ENCODE data around the gene ARID1B. TPM values are rescaled to one million over a fixed set of nuclear protein-coding genes. Genes with fewer than 3 reads are reported as not detected.

The ARID1B gene
- total RNA-seq, 4 donors from 2014 or later, result 157 to 315 (median 206) TPM

DNA sequence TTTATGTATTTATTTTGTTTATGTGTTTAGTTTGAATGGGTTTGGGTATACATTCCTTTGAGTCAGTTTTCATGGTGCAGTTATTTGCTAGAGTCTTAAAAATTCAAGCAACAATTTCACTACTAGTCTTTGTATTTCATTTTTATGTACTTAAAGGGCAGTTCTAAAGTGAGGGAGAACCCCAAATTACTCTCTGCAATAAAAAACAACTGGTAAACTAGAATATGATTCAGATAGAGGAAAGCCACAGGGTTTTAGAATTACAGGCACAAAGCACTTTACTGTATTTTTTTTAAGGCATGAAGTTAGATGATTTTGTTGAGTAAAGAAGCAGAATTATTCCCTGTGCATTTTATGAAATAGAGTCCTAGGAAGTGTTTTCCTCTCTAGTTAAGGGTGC is 183.3 kb downstream of the ARID1B start:
- DNase-seq, result no peak
- Histone ChIP-seq H3K4me1 (peaks cover 38 to 50% of the 10 kb centered on the region in 2 donors), H3K27ac (no peak overlapping the region), H3K9me3 (no peaks in the 10 kb centered on the region), H3K27me3 (no peaks in the 10 kb centered on the region), H3K36me3 (no peaks in the 10 kb centered on the region), H3K4me3 (replicated peaks in 1 of 3) (no peak overlapping the region)
- TF ChIP-seq, protein P1, sequence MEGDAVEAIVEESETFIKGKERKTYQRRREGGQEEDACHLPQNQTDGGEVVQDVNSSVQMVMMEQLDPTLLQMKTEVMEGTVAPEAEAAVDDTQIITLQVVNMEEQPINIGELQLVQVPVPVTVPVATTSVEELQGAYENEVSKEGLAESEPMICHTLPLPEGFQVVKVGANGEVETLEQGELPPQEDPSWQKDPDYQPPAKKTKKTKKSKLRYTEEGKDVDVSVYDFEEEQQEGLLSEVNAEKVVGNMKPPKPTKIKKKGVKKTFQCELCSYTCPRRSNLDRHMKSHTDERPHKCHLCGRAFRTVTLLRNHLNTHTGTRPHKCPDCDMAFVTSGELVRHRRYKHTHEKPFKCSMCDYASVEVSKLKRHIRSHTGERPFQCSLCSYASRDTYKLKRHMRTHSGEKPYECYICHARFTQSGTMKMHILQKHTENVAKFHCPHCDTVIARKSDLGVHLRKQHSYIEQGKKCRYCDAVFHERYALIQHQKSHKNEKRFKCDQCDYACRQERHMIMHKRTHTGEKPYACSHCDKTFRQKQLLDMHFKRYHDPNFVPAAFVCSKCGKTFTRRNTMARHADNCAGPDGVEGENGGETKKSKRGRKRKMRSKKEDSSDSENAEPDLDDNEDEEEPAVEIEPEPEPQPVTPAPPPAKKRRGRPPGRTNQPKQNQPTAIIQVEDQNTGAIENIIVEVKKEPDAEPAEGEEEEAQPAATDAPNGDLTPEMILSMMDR (IDR thresholded peaks at IDR 0.05), result no peak
- no peak for TF ChIP-seq POLR2A (IDR thresholded peaks at IDR 0.05)
- intact Hi-C loops (cut with DNase I), result no loop called here

GRCh38 chr6:156961282-156961892 is 184.2 kb downstream of the ARID1B start:
- Histone ChIP-seq H3K4me3 (replicated peaks in 1 of 3) (no peak overlapping the region), H3K27ac (no peak overlapping the region), H3K9me3 (no peaks in the 10 kb centered on the region), H3K27me3 (no peaks in the 10 kb centered on the region), H3K4me1 (peaks cover 29 to 41% of the 10 kb centered on the region in 2 donors), H3K36me3 (no peaks in the 10 kb centered on the region)
- no peak for DNase-seq
- TF ChIP-seq, protein P1 (IDR thresholded peaks at IDR 0.05), result no peak
- no peak for TF ChIP-seq POLR2A (IDR thresholded peaks at IDR 0.05)
- 94 to 96% methylated on average over 11 of the region's 17 CpGs for WGBS, 2 donors
- intact Hi-C loops (cut with DNase I), result no loop called here

DNA sequence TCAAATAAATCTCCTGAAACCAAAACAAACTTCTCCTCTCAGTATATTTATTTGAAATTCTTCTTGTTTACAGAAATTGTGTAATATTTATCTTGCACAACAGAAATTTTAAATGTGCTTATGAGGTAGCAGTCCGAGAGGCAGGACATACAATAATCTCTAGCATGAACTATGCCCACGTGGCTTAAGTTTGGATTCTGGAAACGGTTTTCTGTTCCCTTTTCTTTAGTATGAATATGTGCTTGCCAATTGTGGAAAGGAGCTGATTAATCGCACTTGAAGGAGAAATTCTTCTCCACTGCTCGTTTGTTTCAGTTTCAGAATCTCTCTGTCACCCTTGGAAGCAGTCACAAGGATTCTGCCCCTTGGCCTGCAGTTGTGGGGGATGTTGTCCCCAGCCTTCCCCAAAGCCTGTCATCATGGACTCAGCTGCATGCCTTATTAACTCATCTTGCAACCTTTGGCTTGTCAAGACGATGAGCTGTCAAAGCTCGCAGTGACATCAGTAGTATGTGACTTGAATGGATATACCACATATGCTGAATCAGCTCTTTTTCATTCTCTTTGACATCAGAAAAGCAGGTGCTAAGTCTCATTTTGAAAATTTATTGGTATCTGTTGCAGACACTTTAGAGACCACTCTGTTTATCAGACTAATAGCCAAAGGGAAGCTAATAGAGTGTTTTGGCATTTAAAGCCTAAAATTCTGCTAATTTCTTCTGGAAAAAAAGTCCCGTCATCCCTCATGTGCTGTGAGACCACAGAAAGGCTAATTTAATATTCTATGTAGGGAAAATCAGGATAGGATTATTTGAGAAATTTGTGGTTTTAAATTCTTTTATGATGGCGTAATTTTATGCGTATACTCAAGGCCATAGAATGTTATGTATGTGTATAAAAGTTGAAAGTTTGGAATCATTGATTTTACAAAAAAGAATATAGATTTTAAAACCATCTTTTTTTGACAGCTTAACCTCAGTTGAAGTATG is 186.8 kb downstream of the ARID1B start:
- Histone ChIP-seq H3K36me3 (no peaks in the 10 kb centered on the region), H3K9me3 (no peaks in the 10 kb centered on the region), H3K4me3 (replicated peaks in 1 of 3) (no peak overlapping the region), H3K27me3 (no peaks in the 10 kb centered on the region), H3K27ac (peak overlapping the region in 2 of 3 donors; percentile 27 to 29), H3K4me1 (peaks cover 14 to 24% of the 10 kb centered on the region in 2 donors)
- WGBS, 2 donors, result 52 to 62% methylated on average over 10 of the region's 10 CpGs
- no peak for TF ChIP-seq POLR2A (IDR thresholded peaks at IDR 0.05)
- TF ChIP-seq, protein P1 (IDR thresholded peaks at IDR 0.05), result no peak
- intact Hi-C loops (cut with DNase I), result no loop called here
- peak in 1 of 2 donors; percentile 33 for DNase-seq

DNA sequence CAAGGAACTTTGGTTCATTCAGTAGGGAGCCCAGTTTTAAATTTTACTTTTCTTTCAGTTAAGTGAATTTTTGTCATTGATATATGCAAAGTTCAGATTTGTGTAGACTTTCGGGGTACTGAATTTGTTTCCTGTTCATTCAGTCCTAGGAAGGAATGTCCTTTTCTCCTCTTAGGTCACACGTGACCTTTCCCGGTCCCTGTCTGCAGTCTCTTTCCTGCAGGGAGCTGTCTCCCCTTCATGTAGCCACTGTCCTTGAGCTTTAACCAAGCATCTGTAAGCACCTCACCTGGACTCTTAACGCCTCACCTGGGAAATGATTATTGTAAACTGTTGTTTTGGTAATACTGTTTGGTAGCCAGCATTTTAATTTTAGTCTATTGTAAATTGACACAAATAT is 190.7 kb downstream of the ARID1B start:
- Histone ChIP-seq H3K4me1 (peaks cover 20 to 50% of the 10 kb centered on the region in 2 donors), H3K4me3 (replicated peaks in 1 of 3) (no peak overlapping the region), H3K27me3 (no peaks in the 10 kb centered on the region), H3K9me3 (no peaks in the 10 kb centered on the region), H3K27ac (no peak overlapping the region), H3K36me3 (no peaks in the 10 kb centered on the region)
- WGBS, 2 donors, result 89 to 92% methylated on average over 4 of the region's 4 CpGs
- no peak for DNase-seq
- TF ChIP-seq, protein P1 (IDR thresholded peaks at IDR 0.05), result no peak
- TF ChIP-seq POLR2A (IDR thresholded peaks at IDR 0.05), result no peak
- intact Hi-C loops (cut with DNase I), result no loop called here

DNA sequence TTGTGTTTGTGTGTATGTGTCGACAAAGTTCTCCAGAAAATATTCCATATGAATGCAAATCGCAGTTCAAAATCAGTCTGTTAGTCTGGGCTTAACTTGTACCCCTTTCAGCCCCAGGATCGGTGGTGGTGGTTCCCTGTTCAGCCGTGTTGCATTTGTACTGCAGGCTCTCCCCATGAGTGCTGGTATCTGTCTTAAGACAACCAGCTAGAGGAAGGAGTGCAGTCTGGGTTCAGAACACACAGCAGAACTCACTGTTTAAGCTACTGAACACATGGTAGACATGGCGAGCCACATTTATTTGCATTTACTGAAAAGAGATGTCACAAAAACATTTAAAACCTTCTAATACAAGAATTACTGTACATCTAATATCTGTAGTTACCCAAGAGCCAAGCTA is 192.1 kb downstream of the ARID1B start:
- intact Hi-C loops (cut with DNase I), result no loop called here
- no peak for DNase-seq
- Histone ChIP-seq H3K27me3 (no peaks in the 10 kb centered on the region), H3K4me1 (peaks cover 24 to 44% of the 10 kb centered on the region in 2 donors), H3K4me3 (replicated peaks in 1 of 3) (no peak overlapping the region), H3K9me3 (no peaks in the 10 kb centered on the region), H3K36me3 (no peaks in the 10 kb centered on the region), H3K27ac (no peak overlapping the region)
- WGBS, 2 donors, result 83 to 84% methylated on average over 5 of the region's 5 CpGs
- no peak for TF ChIP-seq POLR2A (IDR thresholded peaks at IDR 0.05)
- TF ChIP-seq, protein P1 (IDR thresholded peaks at IDR 0.05), result no peak
